GM21423 (cell line): ENCODE results near the gene ADGRV1.

ENCODE experiments used
- ATAC-seq: cut with Tn5 transposase; IDR thresholded peaks from one replicate; pipeline ENCODE4 v1.9.1; 2021; ENCODE audit warnings: mild to moderate bottlenecking, moderate library complexity; ENCODE audit not compliant: unreplicated experiment

ADGRV1 gene

DNA sequence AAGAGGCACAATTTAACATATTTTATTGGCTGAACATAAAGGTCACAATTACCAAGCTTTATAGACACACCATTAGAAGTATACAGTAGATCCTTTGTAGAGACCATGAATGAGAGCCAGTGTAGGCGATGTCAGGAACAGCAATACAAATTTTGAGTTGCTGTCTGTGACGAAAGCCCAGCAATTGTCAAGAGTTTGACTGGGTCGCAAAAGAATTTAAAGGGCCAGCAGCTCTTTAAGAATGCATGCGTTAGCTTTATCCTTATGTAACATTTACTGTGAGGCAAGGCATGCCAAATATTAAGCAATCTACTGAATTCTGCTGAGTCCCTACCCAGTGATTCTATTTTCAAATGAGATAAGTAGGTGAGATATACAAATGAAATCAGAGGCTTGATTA lies 587.6 kb downstream of the ADGRV1 start:
- no peak for ATAC-seq

DNA sequence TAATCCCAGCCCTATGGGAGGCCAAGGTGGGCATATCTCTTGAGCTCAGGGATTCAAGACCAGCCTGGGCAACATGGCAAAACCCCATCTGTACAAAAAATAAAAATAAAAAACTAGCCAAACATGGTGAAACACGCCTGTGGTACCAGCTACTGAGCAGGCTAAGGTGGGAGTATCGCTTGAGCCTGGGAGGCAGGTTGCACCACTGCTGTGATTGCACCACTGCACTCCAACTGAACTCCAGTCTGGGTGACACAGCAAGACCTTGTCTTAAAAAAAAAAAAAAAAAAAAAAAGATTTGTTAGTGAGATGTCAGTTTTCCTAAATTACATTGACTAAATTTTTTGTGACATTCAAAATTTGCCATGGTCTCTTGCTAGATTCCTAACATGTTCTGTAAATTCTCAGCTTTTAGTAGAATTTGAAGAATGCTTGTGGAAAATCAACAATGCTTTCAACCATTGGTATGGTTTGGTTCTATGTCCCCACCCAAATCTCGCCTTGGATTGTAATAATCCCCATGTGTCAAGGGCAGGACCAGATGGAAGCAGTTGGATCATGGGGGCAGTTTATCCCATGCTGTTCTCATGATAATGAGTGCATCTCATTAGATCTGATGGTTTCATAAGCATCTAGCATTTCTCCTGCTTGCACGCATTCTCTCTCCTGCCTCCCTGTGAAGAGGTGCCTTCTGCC lies 588.5 kb downstream of the ADGRV1 start:
- ATAC-seq = no peak

DNA sequence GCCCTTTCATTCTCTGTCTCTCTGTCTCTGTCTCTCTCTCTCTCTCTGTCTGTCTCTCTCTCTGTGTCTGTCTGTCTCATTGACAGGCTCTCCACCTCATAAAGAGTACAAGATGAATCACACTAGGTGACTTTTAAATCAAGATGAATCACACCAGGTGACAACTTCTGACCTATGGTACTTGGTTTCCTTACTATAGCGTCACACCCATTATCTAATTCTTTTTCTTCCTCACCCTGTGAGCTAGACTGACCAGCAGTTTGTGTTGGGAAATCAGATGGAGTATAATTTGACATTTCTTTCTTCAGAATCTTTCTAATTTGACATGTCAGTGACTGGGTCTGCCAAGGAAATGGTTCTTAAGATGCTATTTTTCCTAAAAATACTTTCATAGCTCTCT lies 591.6 kb downstream of the ADGRV1 start:
- ATAC-seq = no peak

DNA sequence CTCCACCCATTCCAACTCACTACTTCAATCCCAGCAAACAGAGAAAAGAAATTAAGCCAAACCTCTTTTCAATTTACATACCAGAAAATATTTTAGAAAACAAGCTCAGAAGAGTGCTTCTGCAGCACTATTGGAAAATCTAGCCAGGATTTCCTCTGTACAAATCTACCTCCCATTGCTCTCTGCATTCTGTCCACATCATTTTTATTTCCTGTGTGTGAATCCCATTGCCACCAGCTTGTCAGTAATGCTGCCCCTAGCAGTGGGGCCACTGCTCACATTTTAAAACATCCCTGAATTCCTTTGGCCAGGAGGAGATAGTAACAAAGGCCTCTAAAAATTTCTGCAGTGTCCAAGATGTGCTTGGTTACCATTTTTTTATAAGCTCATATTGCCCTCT lies 592.0 kb downstream of the ADGRV1 start:
- no peak for ATAC-seq

DNA sequence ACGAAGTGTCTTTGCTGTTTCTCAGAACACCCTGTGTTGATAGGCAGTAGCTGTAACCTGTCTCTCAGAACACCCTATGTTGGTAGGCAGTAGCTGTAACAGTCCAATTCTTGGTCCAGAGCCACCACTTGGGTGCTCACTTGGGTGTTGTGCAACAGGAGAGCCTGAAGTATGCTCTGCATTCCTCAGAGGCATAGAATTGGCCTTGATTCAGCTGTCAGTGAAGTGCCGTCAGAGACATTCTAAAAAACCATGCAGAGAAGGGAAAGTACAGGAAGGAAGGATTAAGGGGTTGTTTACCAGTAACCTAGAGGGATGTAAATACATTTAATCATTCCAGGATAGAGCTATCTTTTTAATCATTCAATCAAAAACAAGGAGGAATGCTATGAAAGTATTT lies 593.4 kb downstream of the ADGRV1 start:
- no peak for ATAC-seq

DNA sequence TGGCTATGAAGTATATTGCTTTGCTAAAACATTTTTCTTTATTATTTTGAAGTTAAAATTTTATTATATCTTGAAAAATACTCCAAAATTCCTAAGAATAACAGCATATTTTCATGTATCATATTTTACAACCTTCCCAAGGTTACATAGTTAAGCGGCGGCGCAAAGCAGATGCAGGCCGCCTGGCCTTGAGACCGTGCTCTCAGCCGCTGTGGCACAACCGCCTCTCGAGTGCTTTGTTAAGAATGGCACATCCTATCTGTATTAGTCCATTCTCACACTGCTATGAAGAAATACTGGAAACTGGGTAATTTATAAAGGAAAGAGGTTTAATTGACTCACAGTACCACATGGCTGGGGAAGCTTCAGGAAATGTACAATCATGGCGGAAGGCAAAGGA lies 595.7 kb downstream of the ADGRV1 start:
- no peak for ATAC-seq

DNA sequence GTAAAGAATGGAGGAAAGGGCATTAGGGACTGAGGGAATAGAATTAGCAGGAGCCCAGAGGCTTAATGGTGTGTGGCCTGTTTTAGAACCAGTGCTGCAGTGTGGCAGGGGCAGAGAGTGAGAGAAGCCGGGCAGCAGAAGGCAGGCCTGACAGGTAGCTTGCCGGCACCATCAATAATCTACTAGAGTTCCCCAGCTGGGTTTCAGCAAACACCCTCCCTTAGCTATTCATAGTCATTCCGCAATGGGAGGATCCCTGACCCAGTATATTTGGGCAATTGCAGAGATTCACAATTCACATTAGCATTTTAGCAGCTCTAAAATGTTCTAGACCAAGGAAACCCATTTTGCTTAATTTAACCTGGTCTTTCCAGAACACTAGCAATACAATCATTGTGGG lies 596.7 kb downstream of the ADGRV1 start:
- ATAC-seq = no peak

DNA sequence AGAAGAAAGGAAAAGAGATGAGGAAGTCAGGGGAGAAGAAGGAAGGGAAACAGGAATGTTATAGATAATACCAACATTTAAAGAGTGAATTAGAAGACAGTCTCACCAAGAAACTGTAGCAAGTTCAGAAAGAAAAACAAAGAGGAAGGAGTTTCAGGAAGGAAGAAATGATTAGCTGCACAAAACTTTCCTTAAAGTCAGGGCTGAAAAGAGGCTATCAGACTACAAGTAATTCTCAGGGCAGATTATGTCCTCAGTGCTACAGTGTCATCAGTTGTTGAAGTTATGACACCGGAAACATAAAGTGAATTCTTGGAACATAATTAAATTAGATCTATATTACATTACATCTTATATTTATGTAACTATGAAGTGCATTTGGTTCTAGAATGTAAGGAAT lies 597.6 kb downstream of the ADGRV1 start:
- ATAC-seq = no peak

DNA sequence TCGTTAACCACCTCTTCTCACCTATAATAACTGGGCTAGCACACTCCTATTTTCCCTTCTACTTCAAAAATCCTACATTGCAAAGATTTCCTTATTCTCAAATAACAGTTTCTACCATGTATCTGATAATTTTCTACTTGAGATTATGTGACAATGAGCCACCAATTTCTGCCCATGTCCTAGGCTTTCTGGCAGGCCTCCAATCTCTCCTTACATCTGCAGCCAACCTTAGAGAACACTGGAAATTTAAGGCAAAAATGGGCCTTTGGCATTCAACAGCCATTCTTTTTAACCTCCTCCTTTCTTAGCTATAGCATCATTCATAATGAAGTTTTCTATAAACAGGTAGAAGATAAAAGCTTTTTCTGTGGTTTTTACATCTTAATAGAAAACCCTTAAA lies 599.4 kb downstream of the ADGRV1 start:
- ATAC-seq = no peak

DNA sequence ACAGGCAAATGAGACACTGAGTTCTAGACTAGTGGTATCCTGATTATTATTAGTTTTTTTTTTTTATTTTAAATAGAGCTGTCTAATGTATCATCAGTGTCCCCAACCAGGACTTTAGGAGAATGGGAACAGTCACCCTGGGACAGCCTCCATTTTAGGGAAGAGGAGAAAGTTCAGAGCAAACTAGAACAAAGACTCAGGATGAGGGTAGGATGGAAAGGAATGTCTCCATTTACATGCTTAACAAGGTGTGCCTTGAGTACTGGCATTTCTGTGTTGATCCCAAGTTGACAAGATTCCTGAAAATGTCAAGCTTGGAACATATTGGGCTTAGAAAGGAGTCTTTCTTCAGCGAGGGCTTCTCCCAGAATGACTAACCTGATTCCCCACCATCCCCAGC lies 601.0 kb downstream of the ADGRV1 start:
- no peak for ATAC-seq

DNA sequence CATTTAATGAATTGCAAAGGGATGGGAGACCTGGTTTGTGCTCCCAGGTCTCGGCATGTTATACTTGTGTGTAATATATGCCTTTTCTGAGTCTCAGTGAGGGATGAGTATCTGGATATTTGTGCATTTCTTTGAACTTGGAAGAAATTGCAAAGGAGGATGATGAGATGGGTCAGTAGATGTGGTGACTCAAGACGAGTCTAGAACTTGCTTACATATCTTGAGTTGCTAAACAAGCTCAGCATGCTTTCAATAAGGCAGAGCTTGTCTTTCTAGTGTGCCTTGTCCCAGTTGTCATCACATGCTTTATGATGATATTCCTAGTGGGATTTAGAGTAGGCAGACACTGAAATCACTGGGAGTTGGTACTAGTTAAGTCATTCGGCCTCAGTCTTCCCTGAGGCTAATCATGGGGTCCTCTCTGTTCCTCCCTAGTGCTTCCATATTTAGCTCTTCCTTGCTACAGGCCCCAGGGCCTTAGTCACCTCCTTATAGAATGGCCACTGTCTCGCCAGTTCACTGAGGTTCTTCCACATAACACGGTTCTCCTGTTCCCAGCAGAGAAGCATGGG lies 602.2 kb downstream of the ADGRV1 start:
- no peak for ATAC-seq

DNA sequence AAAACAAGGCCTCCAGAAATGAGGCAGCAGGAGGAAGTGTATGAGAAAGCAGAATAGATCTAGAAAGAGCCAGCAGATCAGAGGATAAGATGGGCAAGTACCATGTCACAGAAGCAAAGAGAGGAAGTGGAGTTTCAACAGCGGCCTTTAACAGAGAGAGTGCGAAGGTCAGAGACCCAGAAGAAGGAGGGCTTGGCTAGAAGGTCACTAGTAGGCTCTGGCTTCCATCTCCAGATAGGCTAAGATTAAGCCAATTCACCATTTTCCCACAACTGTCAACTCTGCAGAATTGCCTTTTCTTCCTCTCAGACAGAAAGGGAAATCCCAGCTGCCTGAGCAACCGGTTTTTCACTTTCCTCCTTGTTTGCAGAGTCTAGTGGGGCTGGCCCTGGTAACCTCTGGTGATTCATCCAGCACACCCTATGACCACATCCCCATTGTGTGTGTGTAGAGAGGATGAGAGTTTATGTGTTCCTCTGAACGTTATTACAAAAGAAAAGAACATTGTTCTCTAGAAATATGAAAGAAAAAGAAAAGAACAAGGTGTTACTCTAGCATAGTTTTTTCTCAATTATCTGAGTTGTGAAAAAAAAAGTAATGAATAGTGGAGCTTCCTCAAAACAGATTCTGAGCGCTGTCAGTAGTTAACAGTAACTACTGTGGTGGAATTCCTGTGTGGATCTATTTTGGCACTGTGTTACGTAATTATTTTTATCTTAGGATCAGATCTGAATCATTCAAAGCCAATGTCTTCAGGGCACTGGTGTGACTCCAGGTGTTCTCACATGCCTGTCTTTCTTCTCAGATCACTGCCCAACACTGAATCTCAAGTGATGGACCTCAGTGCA lies 604.2 kb downstream of the ADGRV1 start:
- peak; percentile 98 for ATAC-seq

DNA sequence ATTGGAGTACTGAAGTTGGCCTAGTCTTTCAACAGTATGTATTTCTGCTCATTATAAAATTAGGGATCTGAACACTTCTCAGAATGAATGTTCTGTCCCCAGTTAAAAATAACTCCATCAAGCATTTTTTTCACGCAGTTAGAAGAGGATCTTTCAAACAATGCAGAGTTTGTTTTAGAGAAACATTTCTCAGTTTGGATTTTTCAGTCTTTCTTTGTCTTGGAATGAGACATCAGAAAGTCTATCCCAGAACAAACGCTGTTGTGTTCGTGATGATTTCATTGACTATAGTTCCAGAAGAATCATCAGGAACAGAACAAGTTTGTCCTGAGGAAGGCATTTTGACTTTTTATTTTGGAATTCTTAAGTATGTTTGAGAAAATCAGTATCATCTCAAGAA lies 605.8 kb downstream of the ADGRV1 start:
- ATAC-seq = no peak

DNA sequence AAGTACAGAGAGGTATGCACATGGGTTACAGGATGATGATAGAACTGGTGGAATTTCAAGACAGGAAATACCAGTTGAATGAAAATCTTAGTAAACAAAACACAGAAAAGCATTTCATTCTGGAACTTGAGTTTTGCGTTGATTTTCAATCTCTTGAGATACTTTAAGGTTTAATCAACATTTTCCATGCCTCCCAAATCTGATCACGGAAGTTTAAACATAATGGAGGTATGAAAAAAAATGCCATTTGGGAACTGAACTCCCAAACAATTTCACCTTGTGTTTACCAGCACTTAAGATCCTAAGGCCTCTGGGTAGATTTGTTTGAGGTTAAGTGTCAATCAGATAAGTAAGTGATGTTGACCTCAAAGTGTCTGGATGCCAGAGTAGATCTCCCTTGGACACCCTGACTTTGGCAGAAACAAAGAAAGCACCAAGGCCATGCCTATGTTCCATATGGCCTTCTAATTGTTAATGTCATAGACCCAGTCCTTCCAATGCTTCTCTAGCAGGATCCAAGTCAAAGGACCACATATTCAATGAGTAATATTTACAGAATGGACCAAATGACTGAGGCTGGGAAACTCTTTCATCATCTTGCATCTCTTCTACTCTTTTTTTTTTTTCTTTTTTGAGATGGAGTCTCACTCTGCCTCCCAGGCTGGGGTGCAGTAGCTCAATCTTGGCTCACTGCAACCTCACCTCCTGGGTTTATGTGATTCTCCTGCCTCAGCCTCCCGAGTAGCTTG lies 607.6 kb downstream of the ADGRV1 start:
- no peak for ATAC-seq

DNA sequence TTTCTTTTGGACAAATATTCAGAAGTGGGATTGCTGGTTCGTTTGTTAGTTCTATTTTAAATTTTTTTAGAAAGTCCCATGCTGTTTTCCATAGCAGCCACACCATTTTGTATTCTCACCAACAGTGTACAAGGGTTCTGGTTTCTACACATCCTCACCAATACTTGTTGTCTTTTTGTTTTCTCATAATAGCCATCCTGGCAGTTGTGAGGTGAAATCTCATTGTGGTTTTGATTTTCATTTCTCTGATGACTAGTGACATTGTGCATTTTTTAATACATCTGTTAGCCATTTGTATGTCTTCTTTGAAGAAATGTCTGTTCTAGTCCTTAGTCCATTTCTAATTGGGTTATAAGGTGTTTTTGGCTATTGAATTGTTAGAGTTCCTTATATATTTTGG lies 610.3 kb downstream of the ADGRV1 start:
- ATAC-seq = no peak

DNA sequence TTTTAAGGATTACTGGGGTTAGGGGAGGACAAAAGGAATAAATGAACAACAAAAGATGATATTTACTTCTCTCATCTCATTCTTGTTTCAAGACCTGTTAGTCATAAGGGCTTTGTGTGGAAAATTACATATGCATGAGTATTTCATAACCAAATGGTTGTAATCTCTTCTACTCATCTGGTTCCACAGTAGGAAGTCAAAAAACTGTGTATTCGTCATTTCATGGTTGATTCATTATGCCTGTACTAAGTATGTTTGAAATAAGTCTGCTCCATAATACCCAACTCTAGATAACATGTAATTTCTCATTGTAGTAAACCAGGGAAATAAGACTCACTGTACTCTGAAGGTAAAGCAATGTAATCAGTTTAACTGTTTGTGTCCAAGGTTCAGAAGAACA lies 611.7 kb downstream of the ADGRV1 start:
- no peak for ATAC-seq

DNA sequence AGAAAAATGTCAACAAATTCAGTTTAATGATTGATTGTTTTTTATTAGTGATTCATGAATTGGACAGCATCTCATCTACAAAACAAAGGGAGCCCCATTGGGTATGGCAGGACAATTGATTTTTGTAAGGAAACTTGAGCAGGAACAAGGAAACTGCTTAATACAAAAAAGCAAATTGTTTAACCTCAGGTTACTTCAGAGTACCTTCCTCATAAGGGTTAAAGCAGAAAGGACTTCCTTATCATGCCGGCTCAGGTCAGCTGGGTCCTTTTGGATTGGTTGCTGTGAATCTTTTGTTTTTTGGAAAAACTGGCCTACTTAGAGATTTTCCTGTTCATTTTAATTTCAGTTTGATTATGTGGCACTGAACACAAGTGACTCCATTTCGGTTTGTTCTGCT lies 612.7 kb downstream of the ADGRV1 start:
- ATAC-seq = no peak

DNA sequence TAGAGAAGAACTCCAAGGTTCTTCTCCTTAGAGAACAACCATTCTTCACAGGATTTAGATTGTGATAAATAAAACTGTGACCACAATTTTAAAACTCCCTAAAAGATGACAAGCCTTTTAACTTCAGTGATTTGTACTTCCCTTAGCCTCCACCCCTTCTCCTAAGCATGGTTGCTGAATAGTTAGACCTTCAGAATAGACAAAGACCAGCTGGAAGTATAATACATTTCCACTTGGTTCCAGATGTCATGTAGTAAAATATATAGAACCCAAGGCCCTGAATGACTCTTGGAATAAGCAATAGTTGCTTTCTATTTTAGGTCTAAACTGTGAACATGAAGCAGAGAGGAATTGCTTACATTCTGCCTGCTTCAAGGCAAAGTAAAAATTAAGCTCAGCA lies 615.8 kb downstream of the ADGRV1 start:
- no peak for ATAC-seq

DNA sequence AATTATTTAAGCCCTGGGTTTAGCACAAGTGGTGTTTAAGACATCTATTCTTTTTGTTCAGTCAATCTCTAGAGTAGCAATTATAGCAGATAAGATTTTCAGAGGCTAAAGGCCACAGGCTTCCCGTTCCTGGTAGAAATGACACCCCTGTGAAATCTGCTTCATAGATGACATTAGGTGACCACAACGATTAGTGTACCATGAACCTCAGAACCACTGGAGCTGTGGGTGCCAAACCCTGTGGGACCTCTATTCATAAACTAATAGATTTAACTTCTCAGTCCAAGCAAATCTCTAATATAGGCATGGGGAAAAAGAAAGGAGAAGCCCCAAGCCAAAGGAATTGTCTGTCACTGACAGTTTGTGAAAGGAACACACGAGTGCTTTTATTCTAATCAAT lies 617.1 kb downstream of the ADGRV1 start:
- ATAC-seq = no peak

DNA sequence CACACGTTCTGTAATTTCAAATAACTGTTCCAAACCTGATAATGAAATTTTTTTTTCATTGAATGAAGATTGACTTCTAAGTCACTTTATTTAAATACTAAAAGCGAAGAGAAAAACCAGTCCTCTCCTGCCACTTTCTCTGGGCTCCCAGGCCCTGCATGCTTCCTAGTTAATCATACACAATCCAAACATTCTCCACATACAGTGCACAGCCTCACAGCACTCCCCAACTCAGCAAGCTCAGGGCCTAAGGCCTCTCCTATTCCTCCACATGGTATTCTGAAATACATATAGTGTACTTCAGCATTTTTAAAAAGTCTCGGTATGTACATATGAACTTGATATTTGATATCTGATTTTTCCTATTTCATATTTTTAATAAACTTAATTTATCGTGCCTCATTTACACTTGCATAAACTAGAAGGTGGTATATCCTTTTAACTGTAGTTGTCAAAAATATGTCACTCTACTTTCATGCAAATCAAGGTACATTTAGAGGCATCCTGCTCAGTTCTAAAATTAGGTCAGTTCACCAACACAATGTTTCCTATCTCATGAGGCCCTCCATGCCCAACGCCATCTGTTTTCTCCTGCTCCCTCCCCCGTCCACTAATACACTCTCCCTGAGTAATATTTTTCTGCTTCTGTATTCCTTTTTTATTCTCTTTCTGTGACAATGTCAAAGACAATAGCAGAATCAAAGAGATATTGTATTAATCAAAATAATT lies 617.9 kb downstream of the ADGRV1 start:
- ATAC-seq = no peak

DNA sequence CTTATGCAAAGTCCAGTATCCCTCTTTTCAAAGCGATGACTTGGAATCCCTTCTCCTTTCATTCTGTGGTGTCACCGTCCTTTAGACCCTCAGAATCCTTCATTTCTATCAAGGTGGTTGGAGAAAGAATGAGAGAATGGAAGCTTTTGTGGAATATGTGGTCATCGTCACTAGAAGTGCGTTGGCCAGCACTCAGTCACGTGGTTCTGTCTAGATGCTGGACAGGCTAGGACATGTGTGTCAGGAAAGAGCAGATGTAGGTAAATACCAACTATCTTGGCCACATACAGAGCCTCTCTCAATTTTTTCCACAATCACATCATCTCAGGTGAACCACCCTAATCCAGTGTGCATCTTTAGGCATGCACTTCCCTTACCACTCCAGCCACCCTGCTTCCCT lies 618.5 kb downstream of the ADGRV1 start:
- no peak for ATAC-seq
